Skeletal muscle tissue (tissue), 4 donors: ENCODE data around the gene XRCC4. TPM values are rescaled to one million over a fixed set of nuclear protein-coding genes. Genes with fewer than 3 reads are reported as not detected.

Experiments used
- H3K27ac ChIP-seq: one replicate; pipeline ENCODE4 v1.7.0; 2013; ENCODE audit warnings: mild to moderate bottlenecking, low read depth, low read length, inconsistent platforms
- H3K27me3 ChIP-seq, 3 donors: one replicate each; pipeline ENCODE4 v1.7.0; 2013; ENCODE audit warnings: low read length in 3 of 3; ENCODE audit not compliant: control insufficient read depth in 3 of 3, insufficient read depth in 3 of 3
- H3K36me3 ChIP-seq, 3 donors: one replicate each; pipeline ENCODE4 v1.7.0; 2013; ENCODE audit warnings: low read length in 3 of 3; ENCODE audit not compliant: control insufficient read depth in 3 of 3, insufficient read depth in 3 of 3
- H3K4me1 ChIP-seq, 3 donors: one replicate each; pipeline ENCODE4 v1.7.0; 2013; ENCODE audit warnings: low read length in 3 of 3, mild to moderate bottlenecking in 3 of 3; ENCODE audit not compliant: control insufficient read depth in 3 of 3, insufficient read depth in 3 of 3
- H3K4me3 ChIP-seq, 3 donors: one replicate each; pipeline ENCODE4 v1.7.0; 2013; ENCODE audit warnings: low read length in 3 of 3
- H3K9ac ChIP-seq, 3 donors: one replicate each; pipeline ENCODE4 v1.7.0; 2013; ENCODE audit warnings: low read length in 3 of 3, mild to moderate bottlenecking in 3 of 3, moderate library complexity in 2 of 3, low read depth in 1 of 3
- H3K9me3 ChIP-seq, 3 donors: one replicate each; pipeline ENCODE4 v1.7.0; 2013; ENCODE audit warnings: low read length in 3 of 3; ENCODE audit not compliant: control insufficient read depth in 3 of 3
- total RNA-seq: library from RNA; depleted of rRNA; stranded (reverse); fragments of >200 nt; gene quantifications from one replicate; pipeline ENCODE4 v1.2.3, GENCODE V29; 2014
- donor health status: Osteomylitis.

The XRCC4 gene
- total RNA-seq, 1 donor from 2014 or later: 3.7 TPM

GRCh38 chr5:83167538-83167937, 90.2 kb downstream of the XRCC4 start:
- no peaks in the 10 kb centered on the region for H3K36me3 ChIP-seq
- no peak overlapping the region for H3K4me3 ChIP-seq
- no peak overlapping the region for H3K27ac ChIP-seq
- H3K4me1 ChIP-seq: no peaks in the 10 kb centered on the region
- no peaks in the 10 kb centered on the region for H3K9me3 ChIP-seq
- H3K27me3 ChIP-seq: no peaks in the 10 kb centered on the region
- H3K9ac ChIP-seq: no peak overlapping the region

- Histone ChIP-seq H3K27ac (no peak overlapping the region), H3K9me3 (no peaks in the 10 kb centered on the region)
These were observed 92.4 kb downstream of the XRCC4 start for GRCh38 chr5:83169571-83170337.

DNA sequence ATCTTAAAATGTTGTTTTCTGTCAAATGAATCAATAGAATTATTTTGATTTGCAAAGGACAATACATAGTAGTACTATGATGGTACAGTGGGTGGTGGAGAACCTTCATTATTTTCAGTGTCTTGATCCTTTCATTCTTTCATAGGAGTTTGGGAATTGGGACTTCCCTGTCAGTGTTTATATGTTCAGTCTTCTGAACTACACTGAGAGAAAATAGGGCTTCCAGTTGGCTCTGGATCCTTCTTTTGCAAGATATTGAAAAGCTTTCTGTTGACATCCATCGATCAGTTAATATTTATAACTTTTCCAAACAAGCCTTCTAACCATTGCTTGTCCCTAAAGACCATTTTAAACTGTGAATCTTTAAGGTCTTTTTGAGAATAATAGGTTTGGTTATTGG, 94.7 kb downstream of the XRCC4 start:
- H3K9me3 ChIP-seq: no peaks in the 10 kb centered on the region
- no peak overlapping the region for H3K9ac ChIP-seq
- H3K4me3 ChIP-seq: no peak overlapping the region
- no peaks in the 10 kb centered on the region for H3K27me3 ChIP-seq
- no peak overlapping the region for H3K27ac ChIP-seq
- H3K4me1 ChIP-seq: no peaks in the 10 kb centered on the region
- H3K36me3 ChIP-seq: no peaks in the 10 kb centered on the region

More at GRCh38 chr5:83169571-83170337, 92.4 kb downstream of the XRCC4 start:
- Histone ChIP-seq H3K36me3 (no peaks in the 10 kb centered on the region), H3K4me1 (no peaks in the 10 kb centered on the region), H3K4me3 (no peak overlapping the region), H3K27me3 (no peaks in the 10 kb centered on the region), H3K9ac (no peak overlapping the region)

DNA sequence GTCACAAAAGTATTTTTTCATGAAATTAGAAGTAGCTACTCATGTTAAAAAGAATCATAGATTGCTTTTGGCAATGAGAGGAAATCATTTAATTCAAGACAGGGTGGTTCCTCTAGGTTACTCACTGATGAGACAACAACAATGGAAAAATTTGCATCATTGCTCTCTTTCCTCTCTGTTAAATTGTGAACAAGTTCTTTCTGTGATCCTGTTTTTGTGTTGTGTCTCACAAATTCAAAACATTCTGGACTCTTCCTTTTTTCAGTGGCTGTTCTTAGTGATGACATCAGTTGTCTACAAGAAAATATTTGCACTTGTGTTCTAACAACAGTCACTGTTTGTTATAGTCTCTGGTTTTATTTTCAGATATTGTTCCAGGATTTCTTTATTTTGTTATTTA, 95.3 kb downstream of the XRCC4 start:
- H3K27ac ChIP-seq: no peak overlapping the region
- H3K27me3 ChIP-seq: no peaks in the 10 kb centered on the region
- no peaks in the 10 kb centered on the region for H3K36me3 ChIP-seq
- no peaks in the 10 kb centered on the region for H3K4me1 ChIP-seq
- H3K9ac ChIP-seq: no peak overlapping the region
- no peak overlapping the region for H3K4me3 ChIP-seq
- H3K9me3 ChIP-seq: no peaks in the 10 kb centered on the region

GRCh38 chr5:83173826-83174225, 96.5 kb downstream of the XRCC4 start:
- Histone ChIP-seq H3K4me1 (no peaks in the 10 kb centered on the region), H3K27ac (no peak overlapping the region), H3K9ac (no peak overlapping the region), H3K36me3 (no peaks in the 10 kb centered on the region), H3K4me3 (no peak overlapping the region), H3K27me3 (no peaks in the 10 kb centered on the region), H3K9me3 (no peaks in the 10 kb centered on the region)

DNA sequence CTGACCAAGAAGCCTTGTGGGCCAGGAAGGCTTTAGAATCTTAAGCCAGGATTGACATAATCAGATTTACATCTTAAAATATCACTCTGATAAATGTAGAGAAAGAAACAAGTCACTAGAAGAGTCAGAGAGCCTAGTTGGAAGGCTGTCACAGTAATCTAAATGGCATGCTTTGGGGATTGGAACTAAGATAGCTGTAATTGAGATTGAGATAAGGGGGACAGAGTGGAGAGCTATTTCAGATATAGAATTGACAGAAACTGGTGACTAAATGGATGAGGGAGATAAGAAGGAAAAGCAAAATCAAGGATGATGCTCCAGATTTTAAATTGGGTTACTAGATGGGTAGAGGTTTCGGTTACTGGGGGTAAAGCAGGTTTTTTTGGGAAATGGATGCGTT, 100.5 kb downstream of the XRCC4 start:
- H3K9ac ChIP-seq: no peak overlapping the region
- H3K36me3 ChIP-seq: no peaks in the 10 kb centered on the region
- no peak overlapping the region for H3K27ac ChIP-seq
- no peak overlapping the region for H3K4me3 ChIP-seq
- no peaks in the 10 kb centered on the region for H3K9me3 ChIP-seq
- H3K4me1 ChIP-seq: no peaks in the 10 kb centered on the region
- H3K27me3 ChIP-seq: no peaks in the 10 kb centered on the region

GRCh38 chr5:83179966-83180365, 102.6 kb downstream of the XRCC4 start:
- H3K4me3 ChIP-seq: no peak overlapping the region
- H3K9ac ChIP-seq: no peak overlapping the region
- H3K27ac ChIP-seq: no peak overlapping the region
- H3K27me3 ChIP-seq: no peaks in the 10 kb centered on the region
- no peaks in the 10 kb centered on the region for H3K9me3 ChIP-seq
- no peaks in the 10 kb centered on the region for H3K4me1 ChIP-seq
- no peaks in the 10 kb centered on the region for H3K36me3 ChIP-seq

- H3K27ac ChIP-seq: no peak overlapping the region
- no peaks in the 10 kb centered on the region for H3K9me3 ChIP-seq
- no peaks in the 10 kb centered on the region for H3K4me1 ChIP-seq
- H3K9ac ChIP-seq: no peak overlapping the region
- no peaks in the 10 kb centered on the region for H3K36me3 ChIP-seq
- H3K27me3 ChIP-seq: no peaks in the 10 kb centered on the region
- no peak overlapping the region for H3K4me3 ChIP-seq
These were observed 107.2 kb downstream of the XRCC4 start for GRCh38 chr5:83184534-83184933.

GRCh38 chr5:83192947-83193346, 115.6 kb downstream of the XRCC4 start:
- Histone ChIP-seq H3K36me3 (no peaks in the 10 kb centered on the region), H3K4me1 (no peaks in the 10 kb centered on the region), H3K27me3 (no peaks in the 10 kb centered on the region), H3K4me3 (no peak overlapping the region), H3K9me3 (no peaks in the 10 kb centered on the region), H3K9ac (no peak overlapping the region), H3K27ac (no peak overlapping the region)

DNA sequence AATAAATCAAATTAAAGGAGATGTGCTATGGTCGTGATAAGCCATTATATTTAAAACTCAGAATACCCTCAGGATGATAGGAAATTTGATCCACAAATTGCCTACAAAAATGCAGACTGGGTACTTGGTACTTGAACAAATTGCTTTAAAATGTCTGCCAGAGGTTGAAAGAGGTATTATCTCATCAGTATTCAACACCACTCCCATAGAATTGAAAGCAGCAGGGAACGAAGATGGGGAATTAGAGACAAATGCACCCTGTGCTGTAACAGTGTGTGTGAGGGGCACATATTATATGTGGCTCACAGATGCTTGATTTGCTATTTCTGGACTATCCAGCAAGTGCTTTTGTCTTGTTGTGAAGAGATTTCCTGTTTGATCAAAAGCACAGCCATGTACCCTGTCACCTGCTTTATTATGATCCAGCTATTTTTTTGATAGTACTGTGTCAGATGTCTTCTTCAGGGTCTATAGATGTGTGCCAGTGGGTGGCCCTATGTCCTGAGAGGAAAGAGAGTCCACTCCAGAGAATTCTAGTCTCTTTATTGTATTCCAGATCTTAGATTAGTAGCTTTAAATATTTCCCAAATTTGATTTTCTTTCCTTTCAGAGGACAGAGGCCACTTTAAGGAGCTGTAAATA, 120.1 kb downstream of the XRCC4 start:
- H3K36me3 ChIP-seq: no peaks in the 10 kb centered on the region
- no peak overlapping the region for H3K4me3 ChIP-seq
- no peak overlapping the region for H3K9ac ChIP-seq
- no peak overlapping the region for H3K27ac ChIP-seq
- no peaks in the 10 kb centered on the region for H3K4me1 ChIP-seq
- H3K27me3 ChIP-seq: no peaks in the 10 kb centered on the region
- no peaks in the 10 kb centered on the region for H3K9me3 ChIP-seq
